ENCODE results near the gene SH3GLB2.

Gene SH3GLB2

DNA sequence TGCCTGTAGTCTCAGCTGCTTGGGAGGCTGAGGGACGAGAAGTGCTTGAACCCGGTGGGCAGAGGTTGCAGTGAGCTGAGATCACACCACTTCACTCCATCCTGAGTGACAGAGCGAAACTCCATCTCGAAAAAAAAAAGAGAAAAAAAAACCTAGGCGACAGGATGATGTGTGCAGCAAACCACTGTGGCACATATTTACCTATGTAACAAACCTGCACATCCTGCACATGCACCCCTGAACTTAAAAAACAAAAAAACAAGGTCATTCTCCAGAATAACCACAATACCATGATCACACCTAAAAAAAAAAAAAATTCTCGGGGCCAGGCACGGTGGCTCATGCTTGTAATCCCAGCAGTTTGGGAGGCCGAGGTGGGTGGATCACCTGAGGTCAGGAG lies 45.3 kb upstream of the SH3GLB2 start:
- peaks cover 11% of the 10 kb centered on the region for H3K36me3 ChIP-seq (ENCODE audit: control insufficient read depth, insufficient read depth, low read length)
- no peak for TF ChIP-seq CTCF (IDR thresholded peaks at IDR 0.05; ENCODE audit: insufficient read depth, low read length, poor library complexity, severe bottlenecking)
- H3K27me3 ChIP-seq (replicated peaks; ENCODE audit: control insufficient read depth, insufficient read depth, low read length): no peaks in the 10 kb centered on the region
- no peak overlapping the region for H3K4me3 ChIP-seq (replicated peaks; ENCODE audit: low read depth, low read length)
- no peak for DNase-seq (ENCODE audit: extremely low read depth, insufficient read length)

GRCh38 chr9:129072171-129072570 lies 44.0 kb upstream of the SH3GLB2 start:
- no peak for TF ChIP-seq CTCF (IDR thresholded peaks at IDR 0.05; ENCODE audit: insufficient read depth, low read length, poor library complexity, severe bottlenecking)
- H3K27me3 ChIP-seq (replicated peaks; ENCODE audit: control insufficient read depth, insufficient read depth, low read length): no peaks in the 10 kb centered on the region
- DNase-seq (ENCODE audit: extremely low read depth, insufficient read length): no peak
- peaks cover 15% of the 10 kb centered on the region for H3K36me3 ChIP-seq (ENCODE audit: control insufficient read depth, insufficient read depth, low read length)
- H3K4me3 ChIP-seq (replicated peaks; ENCODE audit: low read depth, low read length): no peak overlapping the region

DNA sequence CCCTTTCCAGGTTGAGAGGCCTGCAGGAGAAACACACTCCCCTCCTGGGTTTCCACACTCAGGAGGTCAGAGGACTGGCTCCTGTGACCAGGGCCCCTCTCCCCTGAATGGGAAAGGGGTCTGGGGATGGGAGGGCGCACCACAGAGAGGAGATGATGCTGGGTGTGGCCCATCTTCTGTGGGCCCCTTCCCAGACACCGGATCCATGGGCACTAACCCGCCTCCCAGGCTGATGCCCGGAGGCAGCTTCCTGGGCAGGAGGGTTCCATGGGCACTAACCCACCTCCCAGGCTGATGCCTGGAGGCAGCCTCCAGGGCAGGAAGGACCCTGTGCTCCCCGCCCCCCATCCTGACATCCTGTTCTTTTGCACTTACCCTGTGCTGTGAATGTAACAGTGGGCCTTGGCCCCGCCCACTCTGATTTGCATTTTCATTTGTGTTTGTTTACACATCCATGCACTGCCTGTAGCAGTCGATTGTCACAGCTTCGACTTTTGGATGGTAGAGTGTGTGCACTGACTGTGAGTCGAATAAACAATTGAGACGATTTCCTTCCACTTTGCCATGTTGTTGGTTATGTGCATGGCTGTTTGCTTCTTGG lies 43.5 kb upstream of the SH3GLB2 start:
- Histone ChIP-seq H3K4me3 (replicated peaks; ENCODE audit: low read depth, low read length) (no peak overlapping the region), H3K27me3 (replicated peaks; ENCODE audit: control insufficient read depth, insufficient read depth, low read length) (no peaks in the 10 kb centered on the region), H3K36me3 (ENCODE audit: control insufficient read depth, insufficient read depth, low read length) (peaks cover 16% of the 10 kb centered on the region)
- DNase-seq (ENCODE audit: extremely low read depth, insufficient read length): no peak
- TF ChIP-seq CTCF (IDR thresholded peaks at IDR 0.05; ENCODE audit: insufficient read depth, low read length, poor library complexity, severe bottlenecking): no peak

- no peak for DNase-seq (ENCODE audit: extremely low read depth, insufficient read length)
- Histone ChIP-seq H3K27me3 (replicated peaks; ENCODE audit: control insufficient read depth, insufficient read depth, low read length) (no peaks in the 10 kb centered on the region), H3K4me3 (replicated peaks; ENCODE audit: low read depth, low read length) (no peak overlapping the region), H3K36me3 (ENCODE audit: control insufficient read depth, insufficient read depth, low read length) (peaks cover 17% of the 10 kb centered on the region)
- TF ChIP-seq CTCF (IDR thresholded peaks at IDR 0.05; ENCODE audit: insufficient read depth, low read length, poor library complexity, severe bottlenecking): no peak
Observed at GRCh38 chr9:129070696-129071525, 42.8 kb upstream of the SH3GLB2 start.

- H3K36me3 ChIP-seq (ENCODE audit: control insufficient read depth, insufficient read depth, low read length): peaks cover 19% of the 10 kb centered on the region
- no peaks in the 10 kb centered on the region for H3K27me3 ChIP-seq (replicated peaks; ENCODE audit: control insufficient read depth, insufficient read depth, low read length)
- no peak for TF ChIP-seq CTCF (IDR thresholded peaks at IDR 0.05; ENCODE audit: insufficient read depth, low read length, poor library complexity, severe bottlenecking)
- DNase-seq (ENCODE audit: extremely low read depth, insufficient read length): no peak
- no peak overlapping the region for H3K4me3 ChIP-seq (replicated peaks; ENCODE audit: low read depth, low read length)
Observed at GRCh38 chr9:129069862-129070641, 41.9 kb upstream of the SH3GLB2 start.
